NCI-H187 (cell line): ENCODE results near the gene HYCC1.
"Not testable (repeated sequence)": the region's sequence is repeated elsewhere in the genome, so short reads cannot be mapped to it uniquely, and the experiment has no call there.

ENCODE experiments used
- DNase-seq, 2 experiments: peaks; one replicate each; lab custom pipeline; 2025; lab: John Stamatoyannopoulos, UW

HYCC1 gene

GRCh38 chr7:22985436-22985835, 28.5 kb downstream of the HYCC1 start:
- no peak for DNase-seq

- no peak for DNase-seq
These were observed 30.6 kb downstream of the HYCC1 start for GRCh38 chr7:22983257-22983855.

- DNase-seq, result no peak
These were observed 33.5 kb downstream of the HYCC1 start for GRCh38 chr7:22980422-22980821.

GRCh38 chr7:22979861-22980260, 34.1 kb downstream of the HYCC1 start:
- DNase-seq, result no peak

- no peak for DNase-seq
These were observed 34.7 kb downstream of the HYCC1 start for GRCh38 chr7:22979251-22979650.

GRCh38 chr7:22974636-22975035, 39.3 kb downstream of the HYCC1 start:
- not testable (repeated sequence) for DNase-seq

- no peak for DNase-seq
These were observed 41.7 kb downstream of the HYCC1 start for GRCh38 chr7:22972207-22972606.

GRCh38 chr7:22969010-22969431, 44.9 kb downstream of the HYCC1 start:
- DNase-seq, result no peak
